H9 (cell line): ENCODE data around the gene SECISBP2. TPM values are rescaled to one million over a fixed set of nuclear protein-coding genes. Genes with fewer than 3 reads are reported as not detected.

Experiments used
- DNase-seq: peaks from one replicate; pipeline ENCODE4 v3.0.0-alpha.2; 2017
- H2AFZ ChIP-seq: one replicate; pipeline ENCODE4 v1.6.1; 2013; ENCODE audit warnings: mild to moderate bottlenecking, low read length, control low read depth, moderate library complexity
- H2AK5ac ChIP-seq: 2 replicates; pipeline ENCODE4 v1.6.1; 2013; ENCODE audit warnings: low read length, control low read depth, mixed read lengths; ENCODE audit not compliant: insufficient read length
- H2BK120ac ChIP-seq: one replicate; pipeline ENCODE4 v1.6.1; 2013; ENCODE audit warnings: low read depth, mild to moderate bottlenecking, low read length, control low read depth, inconsistent platforms; ENCODE audit not compliant: poor library complexity, severe bottlenecking
- H2BK12ac ChIP-seq: 2 replicates; pipeline ENCODE4 v1.6.1; 2013; ENCODE audit warnings: low read length, control low read depth, mixed read lengths, low read depth; ENCODE audit not compliant: insufficient read length
- H2BK15ac ChIP-seq: 2 replicates; pipeline ENCODE4 v1.6.1; 2013; ENCODE audit warnings: low read depth, low read length, control low read depth
- H2BK20ac ChIP-seq: one replicate; pipeline ENCODE4 v1.6.1; 2013; ENCODE audit warnings: low read depth, mild to moderate bottlenecking, low read length, control low read depth, inconsistent platforms; ENCODE audit not compliant: poor library complexity, severe bottlenecking
- H2BK5ac ChIP-seq: 2 replicates; pipeline ENCODE4 v1.6.1; 2013; ENCODE audit warnings: low read length, control low read depth, mixed read lengths; ENCODE audit not compliant: insufficient read length
- H3K14ac ChIP-seq: 2 replicates; pipeline ENCODE4 v1.6.1; 2013; ENCODE audit warnings: low read length, control low read depth; ENCODE audit not compliant: insufficient read depth
- H3K18ac ChIP-seq: 2 replicates; pipeline ENCODE4 v1.6.1; 2013; ENCODE audit warnings: low read depth, mild to moderate bottlenecking, mixed read lengths, low read length, control low read depth; ENCODE audit not compliant: insufficient read length
- H3K23ac ChIP-seq: 2 replicates; pipeline ENCODE4 v1.6.1; 2013; ENCODE audit warnings: low read length, control low read depth, mixed read lengths, low read depth; ENCODE audit not compliant: insufficient read length
- H3K23me2 ChIP-seq: 2 replicates; pipeline ENCODE4 v1.6.1; 2013; ENCODE audit warnings: low read depth, mild to moderate bottlenecking, mixed read lengths, low read length, control low read depth; ENCODE audit not compliant: insufficient read length, poor library complexity, severe bottlenecking
- H3K27ac ChIP-seq: 2 replicates; pipeline ENCODE4 v1.5.1; 2013; ENCODE audit warnings: low read length, control low read depth, mixed read lengths, low read depth; ENCODE audit not compliant: insufficient read length
- H3K27me3 ChIP-seq: 2 replicates; pipeline ENCODE4 v1.6.1; 2013; ENCODE audit warnings: low read length, control low read depth, inconsistent platforms; ENCODE audit not compliant: insufficient read depth
- H3K4ac ChIP-seq: 2 replicates; pipeline ENCODE4 v1.6.1; 2013; ENCODE audit warnings: low read depth, mild to moderate bottlenecking, control low read depth, inconsistent platforms, low read length, moderate library complexity
- H3K4me1 ChIP-seq: 2 replicates; pipeline ENCODE4 v1.6.1; 2013; ENCODE audit warnings: low read length, control low read depth, inconsistent platforms; ENCODE audit not compliant: insufficient read depth
- H3K4me2 ChIP-seq: 2 replicates; pipeline ENCODE4 v1.6.1; 2013; ENCODE audit warnings: low read length, control low read depth, mixed read lengths; ENCODE audit not compliant: insufficient read length, insufficient read depth
- H3K56ac ChIP-seq: 2 replicates; pipeline ENCODE4 v1.6.1; 2013; ENCODE audit warnings: low read depth, mild to moderate bottlenecking, mixed read lengths, low read length, control low read depth; ENCODE audit not compliant: insufficient read length
- H3K79me1 ChIP-seq: 2 replicates; pipeline ENCODE4 v1.6.1; 2013; ENCODE audit warnings: low read depth, mild to moderate bottlenecking, moderate library complexity, low read length, control low read depth, inconsistent platforms; ENCODE audit not compliant: insufficient read depth, poor library complexity, severe bottlenecking
- H3K79me2 ChIP-seq: 2 replicates; pipeline ENCODE4 v1.6.1; 2013; ENCODE audit warnings: low read length, control low read depth, inconsistent platforms; ENCODE audit not compliant: insufficient read depth
- H3K9ac ChIP-seq: 2 replicates; pipeline ENCODE4 v1.6.1; 2013; ENCODE audit warnings: low read length, control low read depth, mixed read lengths; ENCODE audit not compliant: insufficient read length; ENCODE audit errors: extremely low read depth
- H3K9me3 ChIP-seq: one replicate; pipeline ENCODE4 v1.6.1; 2013; ENCODE audit warnings: low read depth, low read length, inconsistent platforms; ENCODE audit not compliant: control insufficient read depth
- H3T11ph ChIP-seq: one replicate; pipeline ENCODE4 v1.6.1; 2013; ENCODE audit warnings: mild to moderate bottlenecking, low read length, control low read depth, inconsistent platforms
- H4K20me1 ChIP-seq: one replicate; pipeline ENCODE4 v1.6.1; 2013; ENCODE audit not compliant: control insufficient read depth, insufficient read length, insufficient read depth
- H4K5ac ChIP-seq: 2 replicates; pipeline ENCODE4 v1.6.1; 2013; ENCODE audit warnings: low read depth, mild to moderate bottlenecking, mixed read lengths, low read length, control low read depth; ENCODE audit not compliant: insufficient read length
- H4K8ac ChIP-seq: replicated peaks from 2 replicates; pipeline ENCODE4 v1.6.1; 2013; ENCODE audit warnings: low read length, control low read depth, mixed read lengths, low read depth; ENCODE audit not compliant: insufficient read length
- H4K91ac ChIP-seq: 2 replicates; pipeline ENCODE4 v1.6.1; 2013; ENCODE audit warnings: low read depth, mild to moderate bottlenecking, moderate library complexity, mixed read lengths, low read length, control low read depth; ENCODE audit not compliant: insufficient read length
- H3K27ac Mint-ChIP-seq, 3 experiments: 2 replicates in 2 of 3; 3 replicates in 1 of 3; pipeline ENCODE4 v1.8.0; 2020 to 2021; ENCODE audit warnings: mixed read lengths in 3 of 3, mild to moderate bottlenecking in 1 of 3, moderate library complexity in 1 of 3
- H3K27me3 Mint-ChIP-seq: 2 replicates; pipeline ENCODE4 v1.8.0; 2021; ENCODE audit warnings: low read depth, mild to moderate bottlenecking, moderate library complexity, mixed read lengths
- H3K36me3 Mint-ChIP-seq, 3 experiments: 2 replicates in 2 of 3; 3 replicates in 1 of 3; pipeline ENCODE4 v1.8.0; 2020 to 2021; ENCODE audit warnings: low read depth in 3 of 3, mixed read lengths in 3 of 3; ENCODE audit not compliant: insufficient read depth in 1 of 3
- H3K4me1 Mint-ChIP-seq, 2 experiments: 2 replicates each; pipeline ENCODE4 v1.8.0; 2020; ENCODE audit warnings: mixed read lengths in 2 of 2
- H3K4me3 Mint-ChIP-seq, 2 experiments: 2 replicates in 1 of 2; 3 replicates in 1 of 2; pipeline ENCODE4 v1.8.0; 2020 to 2021; ENCODE audit warnings: mild to moderate bottlenecking in 2 of 2, mixed read lengths in 2 of 2, moderate library complexity in 1 of 2
- H3K9me3 Mint-ChIP-seq, 2 experiments: 2 replicates in 1 of 2; 3 replicates in 1 of 2; pipeline ENCODE4 v1.8.0; 2020; ENCODE audit warnings: mild to moderate bottlenecking in 2 of 2, mixed read lengths in 2 of 2, moderate library complexity in 1 of 2
- CTCF ChIP-seq: fragments of 200-600 bp; sonication (generic); conservative IDR thresholded peaks from 3 replicates; pipeline ENCODE4 v1.8.0; 2021; ENCODE audit warnings: antibody characterized with exemption, mild to moderate bottlenecking
- WGBS: extraction: QIAGEN DNeasy Blood & Tissue Kit; methylation state at CpG from one replicate; pipeline ENCODE4 v1.1.7; 2013; ENCODE audit warnings: missing lambda C conversion rate, low lambda C conversion rate, mixed read lengths; ENCODE audit not compliant: insufficient read length; ENCODE audit errors: extremely low coverage; 5-methylcytosine and 5-hydroxymethylcytosine counted together
- total RNA-seq: library from RNA; stranded (reverse); gene quantifications from 2 replicates; pipeline ENCODE4 v1.2.1, GENCODE V29; 2021

Gene SECISBP2
- total RNA-seq, 1 experiment from 2014 or later: 62.7 TPM

DNA sequence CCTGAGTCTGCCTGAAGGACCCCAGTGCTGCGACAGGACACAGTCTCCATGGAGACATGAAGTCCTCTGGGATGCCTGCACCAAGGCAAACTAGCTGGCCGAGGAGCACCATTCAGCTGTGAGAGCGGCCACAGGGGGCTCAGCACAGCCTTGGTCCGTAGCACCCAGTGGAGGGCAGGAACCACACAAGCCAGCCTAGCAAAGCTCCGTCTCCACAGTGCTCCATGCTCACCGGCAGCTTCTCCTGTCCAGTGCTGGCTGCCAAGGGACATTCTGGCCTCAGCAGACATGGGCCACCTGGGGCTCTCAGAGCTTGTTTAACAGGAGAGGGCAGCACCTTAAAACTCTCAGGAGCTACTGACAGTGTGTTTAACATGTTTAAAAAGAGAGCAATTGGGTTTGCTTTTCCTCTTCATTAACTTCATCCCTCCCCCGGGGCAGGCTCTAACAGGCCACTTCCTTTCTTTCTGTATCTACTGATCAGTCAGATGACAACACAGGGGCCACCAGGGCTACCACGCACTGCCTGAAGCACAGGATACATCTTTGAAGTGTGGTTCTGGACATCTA is 57.0 kb downstream of the SECISBP2 start:
- WGBS: no CpG with 5 or more reads among the region's 8 CpGs
- Histone ChIP-seq H4K8ac (no peak overlapping the region), H3K23ac (no peak overlapping the region), H2BK120ac (no peak overlapping the region), H3K4me1 (no peaks in the 10 kb centered on the region), H3K4ac (no peak overlapping the region), H2BK12ac (no peak overlapping the region), H3K79me2 (no peaks in the 10 kb centered on the region), H3K79me1 (no peaks in the 10 kb centered on the region), H3K9ac (no peak overlapping the region), H3K23me2 (no peaks in the 10 kb centered on the region), H3K18ac (no peak overlapping the region), H4K91ac (no peak overlapping the region), H2BK15ac (no peak overlapping the region), H3K56ac (no peak overlapping the region), H3T11ph (no peak overlapping the region), H3K9me3 (no peaks in the 10 kb centered on the region), H2AFZ (no peak overlapping the region), H4K20me1 (no peaks in the 10 kb centered on the region), H3K27ac (no peak overlapping the region), H3K4me2 (no peak overlapping the region), H2BK20ac (no peak overlapping the region), H4K5ac (no peak overlapping the region), H2BK5ac (no peak overlapping the region), H2AK5ac (no peak overlapping the region), H3K27me3 (no peaks in the 10 kb centered on the region), H3K14ac (no peak overlapping the region)
- Mint-ChIP-seq H3K9me3 (no peaks in the 10 kb centered on the region), H3K27ac (peak overlapping the region in 1 of 3 experiments; percentile 91; a peak in 2 of 7 replicates), H3K4me3 (no peak overlapping the region), H3K4me1 (peaks cover 3 to 5% of the 10 kb centered on the region in 2 experiments; a peak in 2 of 4 replicates), H3K27me3 (no peaks in the 10 kb centered on the region), H3K36me3 (peaks cover 9 to 34% (median 33%) of the 10 kb centered on the region in 3 experiments; a peak in 6 of 7 replicates)
- DNase-seq: no peak
- no peak for TF ChIP-seq CTCF
